Endothelial cell of umbilical vein (primary cell): ENCODE data around the gene RMND5A. TPM values are rescaled to one million over a fixed set of nuclear protein-coding genes. Genes with fewer than 3 reads are reported as not detected.

Source experiments
- BruUV-seq: library from RNA; stranded (reverse); fragments of 400-500 nt; replicated peaks from 2 replicates; lab custom pipeline; 2021; lab: Mats Ljungman, UMichigan
- CTCF ChIA-PET: fragments of 300-600, 350-600 bp; sonication (Branson Sonifier 250); formaldehyde crosslinking; loops from one replicate; lab custom pipeline; 2021; ENCODE audit warnings: antibody characterized with exemption, inconsistent platforms; lab: Charles Lee
- POLR2A ChIA-PET: fragments of 300-600, 350-600 bp; sonication (Branson Sonifier 250); formaldehyde crosslinking; loops from one replicate; lab custom pipeline; 2021; ENCODE audit warnings: antibody characterized with exemption, inconsistent platforms; lab: Charles Lee
- DNase-seq: peaks from one replicate; pipeline ENCODE4 v3.0.0-alpha.2; 2011; ENCODE audit warnings: low read depth, low spot score
- FAIRE-seq: peaks from 2 replicates; lab custom pipeline; 2011; peaks lifted over from hg19 to GRCh38; lab: Jason Lieb, UNC
- H2AFZ ChIP-seq: 2 replicates; pipeline ENCODE4 v1.6.0; 2012; ENCODE audit warnings: low read depth, low read length, control low read depth, inconsistent platforms
- H3K27ac ChIP-seq: 2 replicates; pipeline ENCODE4 v1.5.1; 2011; ENCODE audit warnings: low read depth, mild to moderate bottlenecking, control low read depth, low read length, moderate library complexity; ENCODE audit not compliant: insufficient read depth
- H3K27me3 ChIP-seq, 2 experiments: 2 replicates each; pipeline versions ENCODE4 v1.6.0 to v1.6.1; 2011; ENCODE audit warnings: low read length in 2 of 2, mixed read lengths in 1 of 2; ENCODE audit not compliant: control insufficient read depth in 2 of 2, insufficient read depth in 2 of 2
- H3K36me3 ChIP-seq, 2 experiments: 2 replicates in 1 of 2; 3 replicates in 1 of 2; pipeline ENCODE4 v1.5.1; 2011; ENCODE audit warnings: low read length in 2 of 2, mild to moderate bottlenecking in 1 of 2, moderate library complexity in 1 of 2; ENCODE audit not compliant: control insufficient read depth in 2 of 2, insufficient read depth in 2 of 2; ENCODE audit errors: extremely low read depth in 1 of 2
- H3K4me1 ChIP-seq: 3 replicates; pipeline ENCODE4 v1.5.1; 2011; ENCODE audit warnings: mild to moderate bottlenecking, low read length; ENCODE audit not compliant: control insufficient read depth, insufficient read depth; ENCODE audit errors: extremely low read depth
- H3K4me2 ChIP-seq: 2 replicates; pipeline ENCODE4 v1.6.1; 2011; ENCODE audit warnings: low read length, control low read depth, mixed read lengths; ENCODE audit not compliant: insufficient read depth
- H3K4me3 ChIP-seq, 3 experiments: fragments of 200-600 bp in 1 of 3; sonication (generic), shearing (Covaris generic) in 1 of 3; replicated peaks in 1 of 3; 2 replicates each; pipeline ENCODE4 v1.5.1; 2011 to 2016; ENCODE audit warnings: control low read depth in 3 of 3, low read length in 3 of 3, mild to moderate bottlenecking in 2 of 3, inconsistent platforms in 1 of 3, low read depth in 1 of 3, moderate library complexity in 1 of 3; ENCODE audit not compliant: insufficient read depth in 1 of 3
- H3K79me2 ChIP-seq: 2 replicates; pipeline ENCODE4 v1.6.0; 2012; ENCODE audit warnings: low read length, inconsistent platforms; ENCODE audit not compliant: control insufficient read depth, insufficient read depth
- H3K9ac ChIP-seq: replicated peaks from 2 replicates; pipeline ENCODE3; 2011; ENCODE audit warnings: low read length, control low read depth; ENCODE audit not compliant: insufficient read depth; ENCODE audit errors: extremely low read depth
- H3K9me1 ChIP-seq: replicated peaks from 3 replicates; pipeline ENCODE4 v1.6.0; 2011; ENCODE audit warnings: mild to moderate bottlenecking, low read length; ENCODE audit not compliant: control insufficient read depth, insufficient read depth; ENCODE audit errors: extremely low read depth
- H3K9me3 ChIP-seq: replicated peaks from 2 replicates; pipeline ENCODE4 v1.5.1; 2012; ENCODE audit warnings: low read length, inconsistent platforms; ENCODE audit not compliant: control insufficient read depth, insufficient read depth
- H4K20me1 ChIP-seq: replicated peaks from 2 replicates; pipeline ENCODE3; 2011; ENCODE audit warnings: mild to moderate bottlenecking, low read length; ENCODE audit not compliant: control insufficient read depth, insufficient read depth; ENCODE audit errors: extremely low read depth
- CTCF ChIP-seq, 2 donors: IDR thresholded peaks; 1 replicate in 1 of 2; 2 replicates in 1 of 2; pipeline ENCODE4 v1.5.1; 2011; ENCODE audit warnings: low read length in 2 of 2, mild to moderate bottlenecking in 2 of 2, moderate library complexity in 2 of 2, control low read depth in 1 of 2, inconsistent platforms in 1 of 2, low read depth in 1 of 2; ENCODE audit not compliant: insufficient read depth in 1 of 2; ENCODE audit errors: extremely low read depth in 1 of 2
- EZH2 ChIP-seq: IDR thresholded peaks from 2 replicates; pipeline ENCODE4 v1.6.1; 2012; ENCODE audit warnings: borderline replicate concordance, low read depth, mild to moderate bottlenecking, moderate library complexity, low read length, inconsistent platforms; ENCODE audit not compliant: severe bottlenecking
- FOS ChIP-seq: IDR thresholded peaks from 2 replicates; pipeline ENCODE4 v1.6.1; 2011; ENCODE audit warnings: mild to moderate bottlenecking, low read length, moderate library complexity, borderline replicate concordance; ENCODE audit not compliant: insufficient read depth
- GATA2 ChIP-seq: IDR thresholded peaks from 2 replicates; pipeline ENCODE4 v1.7.0; 2011; ENCODE audit warnings: low read depth, mild to moderate bottlenecking, moderate library complexity, mixed read lengths, low read length; ENCODE audit not compliant: insufficient read length, insufficient read depth
- JUN ChIP-seq: IDR thresholded peaks from 2 replicates; pipeline ENCODE4 v1.6.1; 2011; ENCODE audit warnings: borderline replicate concordance, low read depth; ENCODE audit not compliant: insufficient read length, insufficient read depth
- MYC ChIP-seq: IDR thresholded peaks from one replicate; pipeline ENCODE4 v1.6.1; 2011; ENCODE audit warnings: mild to moderate bottlenecking, low read depth, low read length
- POLR2A ChIP-seq: IDR thresholded peaks from 2 replicates; pipeline ENCODE4 v1.6.1; 2012; ENCODE audit warnings: low read depth, mild to moderate bottlenecking, control low read depth, low read length
- POLR2AphosphoS5 ChIP-seq: IDR thresholded peaks from 2 replicates; pipeline ENCODE4 v1.6.1; 2012; ENCODE audit warnings: low read depth, mild to moderate bottlenecking, control low read depth, low read length, moderate library complexity; ENCODE audit not compliant: insufficient read depth
- dilution Hi-C: fragments of 300-500 bp; cut with MboI; formaldehyde crosslinking; loops from one replicate; pipeline ENCODE4 v1.15.0; 2019; ENCODE audit warnings: low sequenced_read_pairs; ENCODE audit not compliant: extremely low pct_ligation_motif_present
- intact Hi-C: fragments of 100-400 bp; cut with micrococcal nuclease; formaldehyde crosslinking; loops from one replicate; pipeline ENCODE4 v1.10.0; 2022
- polyA plus RNA-seq, 4 experiments: library from polyadenylated mRNA; depleted of rRNA in 3 of 4; stranded (reverse) in 3 of 4; unstranded in 1 of 4; fragments of >200 nt; gene quantifications; 2 replicates each; pipeline versions ENCODE4 v1.2.1 to v1.2.3, GENCODE V29; 2011 to 2012; ENCODE audit warnings: missing spikeins in 1 of 4
- total RNA-seq: library from RNA; stranded (reverse); gene quantifications from 2 replicates; pipeline ENCODE4 v1.2.3, GENCODE V29; 2021
- TF ChIP-seq, protein P1 (sequence below): IDR thresholded peaks from 2 replicates; pipeline ENCODE4 v1.6.1; 2011; ENCODE audit not compliant: insufficient read depth, insufficient read length

RMND5A gene
- total and polyA plus RNA-seq, 2 donors (not counting 3 experiments of a cell fraction or from before 2014, with no cell fraction given): 10.8 to 21.5 TPM

DNA sequence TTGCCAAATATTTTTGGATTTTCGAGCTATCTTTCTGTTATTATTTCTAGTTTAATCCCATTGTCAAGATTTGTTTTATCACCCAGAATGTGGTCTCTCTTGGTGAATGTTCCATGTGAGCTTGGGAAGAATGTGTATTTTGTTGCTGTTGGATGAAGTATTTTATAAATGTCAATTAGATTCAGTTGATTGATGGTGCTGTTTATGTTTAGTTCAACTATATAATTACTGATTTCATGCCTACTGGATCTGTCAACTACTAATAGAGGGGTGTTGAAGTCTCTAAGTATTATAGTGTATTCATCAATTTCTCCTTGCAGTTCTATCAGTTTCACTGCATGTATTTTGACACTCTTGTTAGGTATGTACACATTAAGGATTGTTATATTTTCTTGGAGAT is 34.7 kb upstream of the RMND5A start:
- FAIRE-seq (no peak), DNase-seq (no peak)
- Histone ChIP-seq H3K9ac (no peak overlapping the region), H3K79me2 (no peaks in the 10 kb centered on the region), H3K27me3 (no peaks in the 10 kb centered on the region), H3K27ac (no peak overlapping the region), H3K9me3 (no peaks in the 10 kb centered on the region), H3K9me1 (no peaks in the 10 kb centered on the region), H4K20me1 (no peaks in the 10 kb centered on the region), H2AFZ (no peak overlapping the region), H3K4me1 (no peaks in the 10 kb centered on the region), H3K4me2 (no peak overlapping the region), H3K36me3 (no peaks in the 10 kb centered on the region), H3K4me3 (no peak overlapping the region)
- intact Hi-C loops: no loop called here
- TF ChIP-seq POLR2A: no peak
- TF ChIP-seq JUN: no peak
- no peak for TF ChIP-seq CTCF (IDR thresholded peaks at IDR 0.05; ENCODE audit: extremely low read depth in 1 of 2, insufficient read depth in 1 of 2, low read depth in 1 of 2, low read length in 2 of 2)
- POLR2A ChIA-PET: no interaction called here
- no TSS peak for BruUV-seq
- CTCF ChIA-PET: no interaction called here
- dilution Hi-C loops: no loop called here

DNA sequence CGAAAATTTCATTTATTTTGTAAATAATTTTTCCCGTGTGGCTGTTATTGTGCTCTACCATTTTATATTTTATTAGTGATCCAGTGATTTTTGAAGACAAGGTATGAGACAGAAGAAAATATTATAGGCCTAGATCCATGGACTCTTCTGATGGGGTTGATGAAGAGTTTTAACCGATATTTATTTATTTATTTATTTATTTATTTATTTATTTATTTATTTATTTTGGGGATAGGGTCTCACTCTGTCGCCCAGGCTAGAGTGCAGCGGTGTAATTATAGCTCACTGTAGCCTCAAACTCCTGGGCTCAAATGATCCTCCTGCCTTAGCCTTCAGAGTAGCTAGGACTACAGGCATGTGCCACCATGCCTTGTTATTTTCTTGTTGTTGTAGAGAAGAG is 33.6 kb upstream of the RMND5A start:
- FAIRE-seq (no peak), DNase-seq (no peak)
- H3K9me3 ChIP-seq: no peaks in the 10 kb centered on the region
- dilution Hi-C loops (no loop called here), intact Hi-C loops (no loop called here)
- POLR2A ChIA-PET: no interaction called here
- no peak overlapping the region for H2AFZ ChIP-seq
- H3K4me2 ChIP-seq: no peak overlapping the region
- no peaks in the 10 kb centered on the region for H3K27me3 ChIP-seq
- H3K27ac ChIP-seq: no peak overlapping the region
- H3K9me1 ChIP-seq: no peaks in the 10 kb centered on the region
- H4K20me1 ChIP-seq: no peaks in the 10 kb centered on the region
- H3K4me1 ChIP-seq: no peaks in the 10 kb centered on the region
- CTCF ChIA-PET: interaction anchor here (0.9 kb wide), 1 partner anchor 8 kb away, joined by 6 read pairs; no protein-coding TSS in a partner anchor
- H3K79me2 ChIP-seq: no peaks in the 10 kb centered on the region
- no peak overlapping the region for H3K4me3 ChIP-seq
- BruUV-seq: no TSS peak
- TF ChIP-seq CTCF (IDR thresholded peaks at IDR 0.05; ENCODE audit: extremely low read depth in 1 of 2, insufficient read depth in 1 of 2, low read depth in 1 of 2, low read length in 2 of 2) (no peak), JUN (no peak), MYC (no peak), POLR2A (no peak), FOS (no peak), GATA2 (no peak), EZH2 (no peak), POLR2AphosphoS5 (no peak)
- TF ChIP-seq, protein P1, sequence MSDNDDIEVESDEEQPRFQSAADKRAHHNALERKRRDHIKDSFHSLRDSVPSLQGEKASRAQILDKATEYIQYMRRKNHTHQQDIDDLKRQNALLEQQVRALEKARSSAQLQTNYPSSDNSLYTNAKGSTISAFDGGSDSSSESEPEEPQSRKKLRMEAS: no peak
- H3K36me3 ChIP-seq: no peaks in the 10 kb centered on the region
- H3K9ac ChIP-seq: no peak overlapping the region
